HG03460 (cell line): ENCODE results near the gene PTPRR.

Source experiments
- ATAC-seq: cut with Tn5 transposase; IDR thresholded peaks from one replicate; pipeline ENCODE4 v1.9.1; 2021; ENCODE audit not compliant: unreplicated experiment

PTPRR gene

GRCh38 chr12:70648831-70649230, 271.7 kb downstream of the PTPRR start:
- ATAC-seq, result no peak

GRCh38 chr12:70648191-70648590, 272.3 kb downstream of the PTPRR start:
- no peak for ATAC-seq

GRCh38 chr12:70646850-70647249, 273.7 kb downstream of the PTPRR start:
- ATAC-seq, result no peak

GRCh38 chr12:70645494-70646317, 274.8 kb downstream of the PTPRR start:
- no peak for ATAC-seq

GRCh38 chr12:70644861-70645260, 275.7 kb downstream of the PTPRR start:
- ATAC-seq, result no peak

GRCh38 chr12:70643939-70644338, 276.6 kb downstream of the PTPRR start:
- no peak for ATAC-seq

GRCh38 chr12:70641691-70642090, 278.8 kb downstream of the PTPRR start:
- no peak for ATAC-seq

- no peak for ATAC-seq
Measured at GRCh38 chr12:70640901-70641300, 279.6 kb downstream of the PTPRR start.

- no peak for ATAC-seq
Measured at GRCh38 chr12:70639535-70639934, 281.0 kb downstream of the PTPRR start.

GRCh38 chr12:70638639-70639360, 281.7 kb downstream of the PTPRR start:
- no peak for ATAC-seq

- no peak for ATAC-seq
Measured at GRCh38 chr12:70637303-70638085, 283.0 kb downstream of the PTPRR start, which contains the start of gene PTPRB. Gene PTPRB (minus strand): TSS chr12:70637429. CDS start chr12:70637395, 34 bp downstream.

- no peak for ATAC-seq
Measured at GRCh38 chr12:70635755-70636154, 284.8 kb downstream of the PTPRR start.

GRCh38 chr12:70628701-70629480, 291.6 kb downstream of the PTPRR start:
- ATAC-seq, result no peak

- no peak for ATAC-seq
Measured at GRCh38 chr12:70627677-70628076, 292.9 kb downstream of the PTPRR start.

- no peak for ATAC-seq
Measured at GRCh38 chr12:70626180-70626579, 294.4 kb downstream of the PTPRR start.

- no peak for ATAC-seq
Measured at GRCh38 chr12:70619471-70620152, 300.9 kb downstream of the PTPRR start.

- no peak for ATAC-seq
Measured at GRCh38 chr12:70618371-70618770, 302.2 kb downstream of the PTPRR start.

- ATAC-seq, result no peak
Measured at GRCh38 chr12:70617450-70617849, 303.1 kb downstream of the PTPRR start.

- no peak for ATAC-seq
Measured at GRCh38 chr12:70615174-70615866, 305.2 kb downstream of the PTPRR start.
